Karpas-422 (cell line): ENCODE data around the gene ABCC8. TPM values are rescaled to one million over a fixed set of nuclear protein-coding genes. Genes with fewer than 3 reads are reported as not detected.

Experiments
- DNase-seq: peaks from one replicate; pipeline ENCODE4 v3.0.0-alpha.2; 2015
- H2AFZ ChIP-seq: fragments of 200-600 bp; sonication (generic); 2 replicates; pipeline ENCODE4 v1.6.1; 2014; ENCODE audit warnings: antibody characterized with exemption, low read length, mixed read lengths
- H3K27ac ChIP-seq: fragments of 200-600 bp; sonication (generic); 2 replicates; pipeline ENCODE4 v1.5.1; 2014; ENCODE audit warnings: mild to moderate bottlenecking, low read length, moderate library complexity
- H3K27me3 ChIP-seq: fragments of 200-600 bp; sonication (generic); 2 replicates; pipeline ENCODE4 v1.6.1; 2014; ENCODE audit warnings: low read length, mixed read lengths
- H3K36me3 ChIP-seq: fragments of 200-600 bp; sonication (generic); 2 replicates; pipeline ENCODE4 v1.6.1; 2014; ENCODE audit warnings: low read length, mixed read lengths; ENCODE audit not compliant: insufficient read depth
- H3K4me1 ChIP-seq: fragments of 200-600 bp; sonication (generic); 2 replicates; pipeline ENCODE4 v1.6.1; 2014; ENCODE audit warnings: mild to moderate bottlenecking, low read length, mixed read lengths
- H3K4me2 ChIP-seq: fragments of 200-600 bp; sonication (generic); 2 replicates; pipeline ENCODE4 v1.6.1; 2014; ENCODE audit warnings: low read length, low read depth, mild to moderate bottlenecking; ENCODE audit not compliant: poor library complexity, severe bottlenecking
- H3K4me3 ChIP-seq: fragments of 200-600 bp; sonication (generic); 2 replicates; pipeline ENCODE4 v1.5.1; 2014; ENCODE audit warnings: mild to moderate bottlenecking, antibody characterized with exemption, low read length, mixed read lengths
- H3K79me2 ChIP-seq: fragments of 200-600 bp; sonication (generic); 2 replicates; pipeline ENCODE4 v1.6.1; 2014; ENCODE audit warnings: mild to moderate bottlenecking, low read length, mixed read lengths
- H3K9ac ChIP-seq: fragments of 200-600 bp; sonication (generic); 2 replicates; pipeline ENCODE4 v1.6.0; 2014; ENCODE audit warnings: low read length
- H3K9me2 ChIP-seq: fragments of 200-600 bp; sonication (generic), shearing (Covaris generic); replicated peaks from 2 replicates; pipeline ENCODE4 v1.6.0; 2014; ENCODE audit warnings: mild to moderate bottlenecking, low read length, moderate library complexity; ENCODE audit not compliant: insufficient read depth
- H3K9me3 ChIP-seq: fragments of 300-700, 200-600 bp; sonication (generic); 2 replicates; pipeline ENCODE4 v1.6.1; 2014; ENCODE audit warnings: low read length, mixed read lengths
- H4K20me1 ChIP-seq: fragments of 200-600 bp; sonication (generic); 2 replicates; pipeline ENCODE4 v1.6.1; 2014; ENCODE audit warnings: mild to moderate bottlenecking, antibody characterized with exemption, low read length, low read depth; ENCODE audit not compliant: insufficient read depth
- total RNA-seq: library from RNA; depleted of rRNA; stranded (reverse); fragments of >200 nt; shearing (Covaris generic); gene quantifications from 2 replicates; pipeline ENCODE4 v1.2.3, GENCODE V29; 2014; ENCODE audit warnings: low replicate concordance

The ABCC8 gene
- total RNA-seq, 1 experiment from 2014 or later, result not detected

GRCh38 chr11:17473071-17473744 lies 3.4 kb downstream of the ABCC8 start:
- H3K9me3 ChIP-seq, result no peaks in the 10 kb centered on the region
- H3K36me3 ChIP-seq, result no peaks in the 10 kb centered on the region
- H2AFZ ChIP-seq, result no peak overlapping the region
- no peak for DNase-seq
- H3K9me2 ChIP-seq, result no peaks in the 10 kb centered on the region
- H4K20me1 ChIP-seq, result no peaks in the 10 kb centered on the region
- H3K4me2 ChIP-seq, result no peak overlapping the region
- H3K79me2 ChIP-seq, result no peaks in the 10 kb centered on the region
- H3K27me3 ChIP-seq, result no peaks in the 10 kb centered on the region
- no peak overlapping the region for H3K9ac ChIP-seq
- no peak overlapping the region for H3K27ac ChIP-seq
- H3K4me1 ChIP-seq, result no peaks in the 10 kb centered on the region
- no peak overlapping the region for H3K4me3 ChIP-seq

- DNase-seq, result no peak
- no peaks in the 10 kb centered on the region for H3K27me3 ChIP-seq
- no peaks in the 10 kb centered on the region for H3K9me3 ChIP-seq
- no peaks in the 10 kb centered on the region for H3K79me2 ChIP-seq
- no peak overlapping the region for H3K27ac ChIP-seq
- H3K36me3 ChIP-seq, result no peaks in the 10 kb centered on the region
- no peak overlapping the region for H3K4me2 ChIP-seq
- H3K4me1 ChIP-seq, result no peaks in the 10 kb centered on the region
- no peak overlapping the region for H3K9ac ChIP-seq
- H3K4me3 ChIP-seq, result no peak overlapping the region
- H3K9me2 ChIP-seq, result no peaks in the 10 kb centered on the region
- no peaks in the 10 kb centered on the region for H4K20me1 ChIP-seq
- H2AFZ ChIP-seq, result no peak overlapping the region
These were observed 4.2 kb downstream of the ABCC8 start for GRCh38 chr11:17472467-17472866.

GRCh38 chr11:17471501-17471900 lies 5.1 kb downstream of the ABCC8 start:
- DNase-seq, result no peak
- Histone ChIP-seq H3K9me2 (no peaks in the 10 kb centered on the region), H4K20me1 (no peaks in the 10 kb centered on the region), H3K79me2 (no peaks in the 10 kb centered on the region), H3K36me3 (no peaks in the 10 kb centered on the region), H3K9me3 (no peaks in the 10 kb centered on the region), H2AFZ (no peak overlapping the region), H3K4me1 (no peaks in the 10 kb centered on the region), H3K4me3 (no peak overlapping the region), H3K9ac (no peak overlapping the region), H3K27me3 (no peaks in the 10 kb centered on the region), H3K27ac (no peak overlapping the region), H3K4me2 (no peak overlapping the region)

- Histone ChIP-seq H3K4me1 (no peaks in the 10 kb centered on the region), H3K9me3 (no peaks in the 10 kb centered on the region), H2AFZ (no peak overlapping the region), H3K27me3 (no peaks in the 10 kb centered on the region), H3K27ac (no peak overlapping the region), H3K4me2 (no peak overlapping the region), H3K79me2 (no peaks in the 10 kb centered on the region), H4K20me1 (no peaks in the 10 kb centered on the region), H3K36me3 (no peaks in the 10 kb centered on the region), H3K9ac (no peak overlapping the region), H3K4me3 (no peak overlapping the region), H3K9me2 (no peaks in the 10 kb centered on the region)
- no peak for DNase-seq
These were observed 6.6 kb downstream of the ABCC8 start for GRCh38 chr11:17469998-17470397.

GRCh38 chr11:17468122-17468521 lies 8.5 kb downstream of the ABCC8 start:
- no peaks in the 10 kb centered on the region for H3K36me3 ChIP-seq
- no peak overlapping the region for H3K4me2 ChIP-seq
- H3K79me2 ChIP-seq, result no peaks in the 10 kb centered on the region
- H3K27me3 ChIP-seq, result no peaks in the 10 kb centered on the region
- H3K4me3 ChIP-seq, result no peak overlapping the region
- no peak overlapping the region for H3K9ac ChIP-seq
- no peak overlapping the region for H3K27ac ChIP-seq
- H3K9me2 ChIP-seq, result no peaks in the 10 kb centered on the region
- no peak for DNase-seq
- no peak overlapping the region for H2AFZ ChIP-seq
- no peaks in the 10 kb centered on the region for H3K4me1 ChIP-seq
- no peaks in the 10 kb centered on the region for H4K20me1 ChIP-seq
- no peaks in the 10 kb centered on the region for H3K9me3 ChIP-seq

GRCh38 chr11:17463546-17464174 lies 13.0 kb downstream of the ABCC8 start:
- no peak overlapping the region for H3K9ac ChIP-seq
- no peak for DNase-seq
- no peaks in the 10 kb centered on the region for H3K79me2 ChIP-seq
- no peaks in the 10 kb centered on the region for H3K9me3 ChIP-seq
- no peak overlapping the region for H3K4me2 ChIP-seq
- no peaks in the 10 kb centered on the region for H3K4me1 ChIP-seq
- H2AFZ ChIP-seq, result no peak overlapping the region
- H3K4me3 ChIP-seq, result no peak overlapping the region
- no peaks in the 10 kb centered on the region for H3K36me3 ChIP-seq
- no peaks in the 10 kb centered on the region for H4K20me1 ChIP-seq
- H3K27ac ChIP-seq, result no peak overlapping the region
- H3K27me3 ChIP-seq, result no peaks in the 10 kb centered on the region
- no peaks in the 10 kb centered on the region for H3K9me2 ChIP-seq

GRCh38 chr11:17462940-17463339 lies 13.7 kb downstream of the ABCC8 start:
- Histone ChIP-seq H4K20me1 (no peaks in the 10 kb centered on the region), H3K27ac (no peak overlapping the region)

GRCh38 chr11:17460406-17460805 lies 16.2 kb downstream of the ABCC8 start:
- Histone ChIP-seq H3K79me2 (no peaks in the 10 kb centered on the region), H3K9me2 (no peaks in the 10 kb centered on the region), H3K27ac (no peak overlapping the region), H3K4me3 (no peak overlapping the region), H3K27me3 (no peaks in the 10 kb centered on the region), H3K9me3 (no peaks in the 10 kb centered on the region), H3K36me3 (no peaks in the 10 kb centered on the region), H3K9ac (no peak overlapping the region), H3K4me2 (no peak overlapping the region), H4K20me1 (no peaks in the 10 kb centered on the region), H2AFZ (no peak overlapping the region), H3K4me1 (no peaks in the 10 kb centered on the region)
- DNase-seq, result no peak

More at GRCh38 chr11:17462940-17463339, 13.7 kb downstream of the ABCC8 start:
- no peaks in the 10 kb centered on the region for H3K36me3 ChIP-seq
- H3K79me2 ChIP-seq, result no peaks in the 10 kb centered on the region
- H2AFZ ChIP-seq, result no peak overlapping the region
- no peak overlapping the region for H3K4me3 ChIP-seq
- H3K27me3 ChIP-seq, result no peaks in the 10 kb centered on the region
- DNase-seq, result no peak
- H3K9ac ChIP-seq, result no peak overlapping the region
- no peaks in the 10 kb centered on the region for H3K9me2 ChIP-seq
- no peaks in the 10 kb centered on the region for H3K9me3 ChIP-seq
- no peaks in the 10 kb centered on the region for H3K4me1 ChIP-seq
- H3K4me2 ChIP-seq, result no peak overlapping the region
